ENCODE data around the gene PMM1.

DNA sequence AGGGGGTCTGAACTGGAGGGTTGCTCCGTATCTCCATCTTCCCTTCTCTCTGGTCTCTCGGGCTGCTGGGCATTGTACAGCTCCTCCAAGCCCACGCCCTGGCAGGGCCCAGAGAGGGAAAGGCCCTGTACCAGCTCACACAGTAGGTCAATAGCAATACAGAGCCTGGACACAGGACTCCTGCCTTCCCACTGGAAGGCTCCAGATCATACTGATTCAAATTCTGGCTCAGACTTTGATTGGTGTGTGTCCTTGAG, 22.2 kb downstream of the PMM1 start:
- TF ChIP-seq EZH2 (IDR thresholded peaks at IDR 0.05; ENCODE audit: borderline replicate concordance, low read depth, low read length, poor library complexity, severe bottlenecking): no peak
- TF ChIP-seq, protein P1, sequence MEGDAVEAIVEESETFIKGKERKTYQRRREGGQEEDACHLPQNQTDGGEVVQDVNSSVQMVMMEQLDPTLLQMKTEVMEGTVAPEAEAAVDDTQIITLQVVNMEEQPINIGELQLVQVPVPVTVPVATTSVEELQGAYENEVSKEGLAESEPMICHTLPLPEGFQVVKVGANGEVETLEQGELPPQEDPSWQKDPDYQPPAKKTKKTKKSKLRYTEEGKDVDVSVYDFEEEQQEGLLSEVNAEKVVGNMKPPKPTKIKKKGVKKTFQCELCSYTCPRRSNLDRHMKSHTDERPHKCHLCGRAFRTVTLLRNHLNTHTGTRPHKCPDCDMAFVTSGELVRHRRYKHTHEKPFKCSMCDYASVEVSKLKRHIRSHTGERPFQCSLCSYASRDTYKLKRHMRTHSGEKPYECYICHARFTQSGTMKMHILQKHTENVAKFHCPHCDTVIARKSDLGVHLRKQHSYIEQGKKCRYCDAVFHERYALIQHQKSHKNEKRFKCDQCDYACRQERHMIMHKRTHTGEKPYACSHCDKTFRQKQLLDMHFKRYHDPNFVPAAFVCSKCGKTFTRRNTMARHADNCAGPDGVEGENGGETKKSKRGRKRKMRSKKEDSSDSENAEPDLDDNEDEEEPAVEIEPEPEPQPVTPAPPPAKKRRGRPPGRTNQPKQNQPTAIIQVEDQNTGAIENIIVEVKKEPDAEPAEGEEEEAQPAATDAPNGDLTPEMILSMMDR (conservative IDR thresholded peaks at IDR 0.05; ENCODE audit: low read depth, low read length): no peak
